H1 (cell line): ENCODE data around the gene TEDDM1.

Experiments used
- ATF2 ChIP-seq: IDR thresholded peaks from 2 replicates; pipeline ENCODE4 v1.6.1; 2012; ENCODE audit warnings: low read length, inconsistent platforms
- CHD2 ChIP-seq: IDR thresholded peaks from 2 replicates; pipeline ENCODE4 v1.6.1; 2012; ENCODE audit warnings: low read length, improper control_type of control experiment
- CTCF ChIP-seq, 3 experiments: IDR thresholded peaks; 1 replicate in 2 of 3; 2 replicates in 1 of 3; pipeline versions ENCODE4 v1.5.1 to v1.6.1; 2011; ENCODE audit warnings: low read length in 3 of 3, mild to moderate bottlenecking in 3 of 3, inconsistent platforms in 2 of 3, low read depth in 1 of 3, moderate library complexity in 1 of 3; ENCODE audit not compliant: insufficient read depth in 1 of 3; ENCODE audit errors: control extremely low read depth in 1 of 3
- E2F6 ChIP-seq: IDR thresholded peaks from 2 replicates; pipeline ENCODE4 v1.6.1; 2012; ENCODE audit warnings: inconsistent platforms
- NANOG ChIP-seq: IDR thresholded peaks from 2 replicates; pipeline ENCODE4 v1.6.1; 2011; ENCODE audit warnings: low read length, low read depth, mild to moderate bottlenecking, inconsistent platforms; ENCODE audit not compliant: insufficient read depth, poor library complexity, severe bottlenecking
- POLR2A ChIP-seq, 2 experiments: IDR thresholded peaks; 1 replicate in 1 of 2; 2 replicates in 1 of 2; pipeline ENCODE4 v1.6.1; 2011; ENCODE audit warnings: low read depth in 2 of 2, low read length in 2 of 2, mild to moderate bottlenecking in 2 of 2; ENCODE audit errors: control extremely low read depth in 1 of 2
- RNF2 ChIP-seq: fragments of 200-900, 300-1000 bp; sonication (generic); IDR thresholded peaks from 2 replicates; pipeline ENCODE4 v1.7.1; 2016; ENCODE audit warnings: borderline replicate concordance, low read depth, mild to moderate bottlenecking, antibody characterized with exemption, low read length; ENCODE audit not compliant: poor library complexity, severe bottlenecking; ENCODE audit errors: missing control alignments

- TF ChIP-seq RNF2 = no peak
- TF ChIP-seq CTCF (IDR thresholded peaks at IDR 0.05; ENCODE audit: control extremely low read depth in 1 of 3, insufficient read depth in 1 of 3, low read depth in 1 of 3, low read length in 3 of 3) = no peak
- no peak for TF ChIP-seq E2F6
- TF ChIP-seq NANOG = no peak
- TF ChIP-seq POLR2A (IDR thresholded peaks at IDR 0.05; ENCODE audit: control extremely low read depth in 1 of 2, low read depth in 2 of 2, low read length in 2 of 2) = no peak
- no peak for TF ChIP-seq ATF2
- TF ChIP-seq CHD2 = no peak
Measured at GRCh38 chr1:182426442-182427430, 26.3 kb upstream of the TEDDM1 start.
